Prostate gland (tissue), 2 donors: Measurements from ENCODE around the gene MDK.

Source experiments
- POLR2A ChIP-seq: fragments of 450-650 bp; IDR thresholded peaks from one replicate; pipeline ENCODE4 v1.6.1; 2016; ENCODE audit warnings: antibody characterized with exemption, mild to moderate bottlenecking
- TF ChIP-seq, protein P1 (sequence below), 4 experiments: fragments of 200-600 bp in 2 of 4; fragments of 450-650 bp in 2 of 4; sonication (generic) in 2 of 4; IDR thresholded peaks; 1 replicate in 3 of 4; 2 replicates in 1 of 4; pipeline ENCODE4 v1.5.1; 2016 to 2019; ENCODE audit warnings: antibody characterized with exemption in 4 of 4, mild to moderate bottlenecking in 2 of 4, moderate library complexity in 2 of 4

DNA sequence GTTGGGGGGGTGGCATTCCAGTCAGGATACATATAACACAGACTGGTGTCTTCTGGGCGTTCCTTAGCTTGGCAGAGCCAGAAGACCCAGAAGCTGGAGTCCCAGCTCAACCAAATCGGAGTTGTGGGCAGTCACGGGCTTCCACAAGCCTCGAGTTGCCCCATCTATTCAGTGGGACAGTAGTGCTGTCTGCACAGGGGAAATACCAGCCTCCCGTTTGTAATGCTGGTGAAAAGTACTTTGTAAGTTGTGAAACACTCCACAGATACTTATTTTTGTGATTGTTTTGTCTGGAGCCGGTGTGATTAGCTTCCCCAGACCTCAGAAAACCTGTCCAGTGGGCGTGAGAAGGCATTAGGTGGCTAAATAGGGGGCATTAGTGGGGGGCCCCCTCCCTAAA lies 20.6 kb upstream of the MDK start:
- TF ChIP-seq, protein P1, sequence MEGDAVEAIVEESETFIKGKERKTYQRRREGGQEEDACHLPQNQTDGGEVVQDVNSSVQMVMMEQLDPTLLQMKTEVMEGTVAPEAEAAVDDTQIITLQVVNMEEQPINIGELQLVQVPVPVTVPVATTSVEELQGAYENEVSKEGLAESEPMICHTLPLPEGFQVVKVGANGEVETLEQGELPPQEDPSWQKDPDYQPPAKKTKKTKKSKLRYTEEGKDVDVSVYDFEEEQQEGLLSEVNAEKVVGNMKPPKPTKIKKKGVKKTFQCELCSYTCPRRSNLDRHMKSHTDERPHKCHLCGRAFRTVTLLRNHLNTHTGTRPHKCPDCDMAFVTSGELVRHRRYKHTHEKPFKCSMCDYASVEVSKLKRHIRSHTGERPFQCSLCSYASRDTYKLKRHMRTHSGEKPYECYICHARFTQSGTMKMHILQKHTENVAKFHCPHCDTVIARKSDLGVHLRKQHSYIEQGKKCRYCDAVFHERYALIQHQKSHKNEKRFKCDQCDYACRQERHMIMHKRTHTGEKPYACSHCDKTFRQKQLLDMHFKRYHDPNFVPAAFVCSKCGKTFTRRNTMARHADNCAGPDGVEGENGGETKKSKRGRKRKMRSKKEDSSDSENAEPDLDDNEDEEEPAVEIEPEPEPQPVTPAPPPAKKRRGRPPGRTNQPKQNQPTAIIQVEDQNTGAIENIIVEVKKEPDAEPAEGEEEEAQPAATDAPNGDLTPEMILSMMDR (IDR thresholded peaks at IDR 0.05): no peak
- no peak for TF ChIP-seq POLR2A
